Peyer's patch (tissue), 4 donors: ENCODE data around the gene PSAPL1.

Source experiments
- POLR2A ChIP-seq, 2 donors: fragments of 450-650 bp; IDR thresholded peaks; one replicate each; pipeline ENCODE4 v1.5.1; 2017; ENCODE audit warnings: antibody characterized with exemption in 2 of 2, mild to moderate bottlenecking in 2 of 2, moderate library complexity in 2 of 2
- TF ChIP-seq, protein P1 (sequence below), 6 experiments: fragments of 450-650 bp in 4 of 6; fragments of 200-600 bp in 2 of 6; sonication (generic) in 1 of 6; IDR thresholded peaks; one replicate each; pipeline ENCODE4 v1.5.1; 2017 to 2019; ENCODE audit warnings: antibody characterized with exemption in 6 of 6, mild to moderate bottlenecking in 3 of 6, moderate library complexity in 1 of 6

DNA sequence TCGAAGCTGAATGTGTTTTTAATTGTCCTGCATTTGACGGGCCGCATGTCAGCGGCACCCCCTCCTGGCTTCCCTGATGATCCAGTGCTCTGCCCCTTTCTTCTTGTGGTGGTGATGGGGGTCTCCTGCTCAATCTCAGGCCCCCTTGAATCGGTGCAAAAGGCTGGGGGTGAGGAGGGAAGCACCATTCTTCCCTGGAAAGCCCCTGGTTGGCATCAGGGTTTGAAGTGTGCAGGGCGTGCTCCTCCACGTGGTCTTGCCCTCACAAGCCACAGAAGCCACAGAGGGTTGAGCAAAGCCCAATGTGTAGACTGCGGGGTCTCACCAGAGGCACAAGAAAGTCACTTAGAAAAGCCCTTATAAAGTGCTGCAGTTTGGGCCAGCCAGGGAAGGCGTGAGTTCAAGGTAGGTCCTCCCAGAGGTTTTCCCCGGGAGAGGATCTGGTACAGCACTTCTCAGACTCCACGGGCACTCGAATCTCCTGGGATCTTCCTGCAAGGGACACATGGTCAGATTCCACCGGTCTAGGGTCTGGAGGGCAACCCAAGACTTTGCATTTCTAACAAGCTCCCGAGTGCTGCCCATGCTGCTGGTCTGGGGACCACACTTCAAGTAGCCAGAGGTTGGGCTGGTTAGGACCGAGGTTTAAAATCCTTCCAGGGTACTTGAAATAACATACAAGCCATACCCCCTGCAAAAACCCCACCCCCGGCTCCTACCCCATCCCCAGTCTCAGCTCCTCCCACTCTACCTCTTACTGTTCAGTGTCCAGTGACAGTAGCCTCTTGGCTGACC is 35.1 kb downstream of the PSAPL1 start:
- TF ChIP-seq, protein P1, sequence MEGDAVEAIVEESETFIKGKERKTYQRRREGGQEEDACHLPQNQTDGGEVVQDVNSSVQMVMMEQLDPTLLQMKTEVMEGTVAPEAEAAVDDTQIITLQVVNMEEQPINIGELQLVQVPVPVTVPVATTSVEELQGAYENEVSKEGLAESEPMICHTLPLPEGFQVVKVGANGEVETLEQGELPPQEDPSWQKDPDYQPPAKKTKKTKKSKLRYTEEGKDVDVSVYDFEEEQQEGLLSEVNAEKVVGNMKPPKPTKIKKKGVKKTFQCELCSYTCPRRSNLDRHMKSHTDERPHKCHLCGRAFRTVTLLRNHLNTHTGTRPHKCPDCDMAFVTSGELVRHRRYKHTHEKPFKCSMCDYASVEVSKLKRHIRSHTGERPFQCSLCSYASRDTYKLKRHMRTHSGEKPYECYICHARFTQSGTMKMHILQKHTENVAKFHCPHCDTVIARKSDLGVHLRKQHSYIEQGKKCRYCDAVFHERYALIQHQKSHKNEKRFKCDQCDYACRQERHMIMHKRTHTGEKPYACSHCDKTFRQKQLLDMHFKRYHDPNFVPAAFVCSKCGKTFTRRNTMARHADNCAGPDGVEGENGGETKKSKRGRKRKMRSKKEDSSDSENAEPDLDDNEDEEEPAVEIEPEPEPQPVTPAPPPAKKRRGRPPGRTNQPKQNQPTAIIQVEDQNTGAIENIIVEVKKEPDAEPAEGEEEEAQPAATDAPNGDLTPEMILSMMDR (IDR thresholded peaks at IDR 0.05), result no peak
- no peak for TF ChIP-seq POLR2A (IDR thresholded peaks at IDR 0.05)
